HG02870 (cell line): ENCODE results near the gene DZIP3.

Experiments used
- ATAC-seq: cut with Tn5 transposase; IDR thresholded peaks from one replicate; pipeline ENCODE4 v1.9.1; 2021; ENCODE audit warnings: mild to moderate bottlenecking, moderate library complexity; ENCODE audit not compliant: unreplicated experiment

The DZIP3 gene

GRCh38 chr3:108589081-108589997 lies at the start of gene DZIP3, which contains the start of gene CIP2A:
TSS of gene DZIP3 (plus strand) at chr3:108589722. CDS start at chr3:108605407, 15,685 bp downstream.
TSS of gene CIP2A (minus strand) at chr3:108589438. CDS start at chr3:108589375, 63 bp downstream.
- peak; percentile 88 for ATAC-seq

GRCh38 chr3:108546247-108546646 lies 43.3 kb upstream of the DZIP3 start:
- no peak for ATAC-seq

DNA sequence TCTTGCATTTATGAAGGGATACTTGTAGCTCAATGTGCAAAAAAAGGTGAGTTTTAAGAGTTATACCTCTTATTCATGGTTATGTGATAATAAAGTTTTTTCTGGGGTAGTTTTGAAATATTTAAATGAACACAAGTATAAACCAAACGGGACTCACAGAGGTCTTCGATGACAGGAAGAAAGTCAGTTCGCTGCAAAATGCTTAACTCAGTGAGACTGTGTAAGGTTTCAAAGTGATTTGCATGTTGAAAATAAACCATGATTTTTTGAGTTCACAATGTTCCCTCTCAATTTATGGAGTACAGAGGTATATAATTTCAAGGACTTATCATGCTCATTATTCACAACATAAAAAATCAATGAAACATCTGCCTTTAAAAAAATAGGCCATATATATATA lies 42.8 kb upstream of the DZIP3 start:
- ATAC-seq: peak; percentile 51

GRCh38 chr3:108548304-108548703 lies 41.2 kb upstream of the DZIP3 start:
- ATAC-seq: no peak

DNA sequence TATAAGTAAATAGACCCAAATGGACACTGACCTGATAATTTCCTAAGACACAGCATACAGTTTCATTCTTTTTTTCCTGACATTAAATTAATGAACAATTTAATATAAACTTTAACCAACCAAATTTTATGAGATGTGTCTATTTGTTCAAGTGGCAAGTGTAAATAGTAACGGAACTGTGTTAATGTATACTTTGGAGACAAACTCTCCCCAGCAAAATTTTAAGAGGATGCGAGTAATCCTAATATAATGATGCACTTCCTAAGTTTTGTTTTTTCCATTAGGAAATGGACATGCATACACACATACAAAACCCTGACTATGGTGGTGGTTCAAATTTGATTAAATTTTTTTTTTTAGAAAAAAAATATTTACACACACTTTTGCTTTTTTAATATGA lies 40.6 kb upstream of the DZIP3 start:
- ATAC-seq: no peak

DNA sequence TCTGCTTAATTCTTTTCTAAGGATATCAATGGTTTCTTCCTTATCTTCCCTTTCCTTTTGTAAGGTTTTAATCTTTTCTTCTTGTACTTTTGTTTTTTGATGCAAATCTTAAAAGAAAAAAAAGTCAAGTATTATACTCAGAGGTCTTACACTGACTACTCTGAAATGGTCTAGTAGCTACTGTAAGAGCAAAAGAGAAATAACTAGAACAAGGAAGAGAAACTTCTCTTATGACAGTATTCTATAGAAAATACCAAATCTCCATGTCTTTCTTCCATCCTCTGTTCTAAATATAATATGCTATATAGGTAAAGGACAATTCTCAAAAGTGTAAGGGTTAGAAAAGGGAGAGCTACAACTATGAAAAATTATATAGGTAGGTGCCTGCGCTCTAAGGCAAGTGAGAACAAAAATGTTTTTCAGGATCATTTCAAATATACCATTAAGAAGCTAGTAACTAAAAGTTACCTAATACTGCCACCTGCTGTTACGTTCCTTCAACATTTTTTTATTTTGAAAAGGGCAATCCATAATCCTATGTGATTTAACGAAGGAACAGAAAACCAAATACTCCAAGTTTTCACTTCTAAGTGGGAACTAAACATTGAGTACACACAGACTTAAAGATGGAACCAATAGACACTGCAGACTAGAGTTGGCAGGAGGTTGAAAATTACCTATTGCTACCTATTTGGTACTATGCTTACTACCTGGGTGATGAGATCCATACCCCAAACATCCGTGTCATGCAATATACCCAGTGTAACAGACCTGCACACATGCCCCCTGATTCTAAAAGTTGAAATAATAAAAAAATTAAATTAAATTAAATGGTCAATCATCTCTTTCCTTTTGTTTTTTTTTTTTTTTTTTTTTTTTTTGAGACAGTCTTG lies 37.0 kb upstream of the DZIP3 start:
- ATAC-seq: peak; percentile 67

DNA sequence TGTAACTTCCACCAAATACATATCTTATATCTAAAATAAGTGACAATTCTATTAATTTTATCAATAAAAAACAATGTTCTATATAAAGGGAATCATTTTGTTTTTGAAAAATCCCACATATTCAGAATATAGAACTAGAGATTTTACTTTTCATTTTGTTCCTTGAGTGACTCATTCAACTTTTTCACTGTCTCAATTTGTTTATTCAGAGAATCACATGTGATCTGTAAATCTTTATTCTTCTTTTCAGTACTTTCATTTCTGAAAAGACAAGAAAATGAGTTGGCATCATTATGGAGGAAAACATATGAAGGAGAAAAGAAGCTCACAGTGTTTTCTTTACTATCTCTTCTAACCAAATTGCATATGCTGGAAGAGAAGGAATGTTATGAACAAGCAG lies 35.3 kb upstream of the DZIP3 start:
- no peak for ATAC-seq

GRCh38 chr3:108554913-108555571 lies 34.5 kb upstream of the DZIP3 start:
- no peak for ATAC-seq

GRCh38 chr3:108555966-108556581 lies 33.4 kb upstream of the DZIP3 start:
- no peak for ATAC-seq

GRCh38 chr3:108562565-108562964 lies 27.0 kb upstream of the DZIP3 start:
- no peak for ATAC-seq

- no peak for ATAC-seq
Measured at GRCh38 chr3:108564564-108564963, 25.0 kb upstream of the DZIP3 start.

GRCh38 chr3:108565506-108565905 lies 24.0 kb upstream of the DZIP3 start:
- no peak for ATAC-seq

DNA sequence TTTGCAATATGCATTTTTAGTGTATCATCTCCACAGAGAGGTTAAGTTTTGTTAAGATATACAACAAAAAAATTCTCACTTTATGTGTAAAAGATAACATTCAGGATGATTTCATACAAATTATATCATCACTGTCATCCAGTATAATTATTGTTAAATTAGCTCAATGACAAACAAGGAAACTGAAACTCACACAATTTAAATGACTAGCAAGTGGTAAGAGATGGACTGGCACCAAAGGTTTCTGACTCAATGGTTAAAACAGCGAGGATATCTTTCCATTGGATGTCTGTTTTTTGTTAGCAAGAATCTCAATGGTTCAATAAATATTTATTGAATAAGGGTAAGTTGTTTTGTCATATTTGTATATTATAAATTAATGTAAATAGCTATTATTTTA lies 22.9 kb upstream of the DZIP3 start:
- ATAC-seq: no peak

- no peak for ATAC-seq
Measured at GRCh38 chr3:108569336-108569735, 20.2 kb upstream of the DZIP3 start.

DNA sequence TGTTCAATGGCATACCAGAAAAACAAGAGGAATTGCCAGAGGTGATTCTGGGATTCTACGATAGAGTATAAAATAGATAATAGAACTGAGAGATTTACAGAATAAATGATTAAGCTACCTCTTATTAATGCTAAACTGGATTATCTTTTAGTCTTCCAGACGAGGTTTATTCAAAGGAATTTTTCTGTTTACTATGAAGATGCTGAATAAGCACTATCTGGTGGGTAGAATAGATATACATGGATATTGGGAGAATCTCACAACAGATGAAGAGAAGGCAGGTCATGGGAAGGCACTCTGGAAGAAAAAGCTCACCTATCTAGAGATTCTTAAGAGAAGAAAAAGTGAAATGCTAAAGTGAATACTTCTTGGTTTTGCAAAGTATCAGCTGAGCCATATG lies 11.5 kb upstream of the DZIP3 start:
- ATAC-seq: no peak

DNA sequence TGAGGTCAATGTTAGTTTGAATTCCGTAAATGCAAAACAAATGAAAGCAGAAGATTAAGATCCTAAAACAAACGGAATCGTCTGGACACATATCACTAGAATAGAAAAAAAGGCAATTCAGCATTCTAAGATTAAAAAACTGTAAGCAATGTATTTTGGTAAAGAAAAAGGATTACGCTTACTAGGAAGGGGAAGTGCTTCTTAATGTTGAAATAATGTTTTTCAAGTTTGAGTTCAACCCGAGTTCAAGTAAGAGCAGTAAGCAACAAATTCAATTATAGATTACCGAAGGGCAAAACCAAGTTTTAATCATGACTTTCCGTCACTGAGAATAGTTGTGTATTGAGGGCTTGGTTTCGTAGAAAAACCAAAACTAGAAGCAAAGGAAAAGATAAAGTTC lies 921 bp upstream of the DZIP3 start:
- ATAC-seq: no peak

DNA sequence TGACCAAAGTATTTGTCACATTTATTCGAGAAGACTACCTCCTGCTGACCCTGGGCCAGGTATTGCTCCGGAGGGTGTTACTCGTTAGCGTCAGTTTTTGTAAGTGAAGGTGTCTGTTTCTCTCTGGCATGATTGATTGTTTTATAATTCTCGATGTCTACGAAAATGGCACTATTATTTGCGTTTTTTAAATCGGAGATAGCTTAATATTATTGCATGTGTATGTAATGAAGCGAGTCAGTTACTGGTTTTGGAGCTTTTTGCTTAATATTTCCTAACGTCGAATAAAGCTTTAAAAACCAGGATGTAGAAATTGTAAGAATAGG lies 439 bp downstream of the DZIP3 start:
- ATAC-seq: no peak

DNA sequence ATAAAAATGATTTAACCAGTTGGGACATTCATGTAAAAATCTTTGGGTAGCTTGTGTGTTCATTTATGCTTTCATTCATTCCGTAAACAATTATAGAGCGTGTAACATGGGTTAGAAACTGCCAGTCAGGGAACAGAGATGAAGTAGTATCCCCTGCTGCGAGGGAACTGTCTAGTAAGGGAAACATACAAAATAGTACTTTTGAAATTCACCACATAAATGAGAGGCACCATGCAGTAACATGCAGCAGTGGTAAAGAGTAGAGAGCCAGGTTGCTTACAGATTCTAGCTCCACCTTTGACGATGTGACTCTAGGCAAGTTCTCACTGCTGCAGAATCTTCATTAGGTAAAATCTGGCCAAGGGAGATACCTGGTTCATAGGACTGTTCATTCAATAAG lies 938 bp downstream of the DZIP3 start:
- ATAC-seq: no peak

DNA sequence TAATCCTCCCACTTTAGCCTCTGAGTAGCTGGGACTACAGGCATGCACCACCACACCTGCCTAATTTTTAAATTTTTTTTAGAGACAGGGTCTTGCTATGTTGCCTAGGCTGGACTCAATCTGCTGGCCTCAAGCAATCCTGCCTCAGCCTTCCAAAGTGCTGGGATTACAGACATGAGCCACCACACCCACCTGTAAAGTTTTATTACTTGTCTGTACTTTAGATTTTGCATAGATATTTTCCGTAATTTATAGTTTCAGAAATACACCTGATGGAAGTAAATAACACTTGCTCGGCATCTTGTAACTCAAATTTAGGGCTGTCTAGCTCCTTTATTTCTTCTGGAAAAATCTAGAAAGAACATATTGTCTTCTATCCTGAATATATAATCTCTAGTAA lies 5.8 kb downstream of the DZIP3 start:
- no peak for ATAC-seq

GRCh38 chr3:108598375-108598774 lies 8.9 kb downstream of the DZIP3 start:
- no peak for ATAC-seq
